Measurements from ENCODE around the gene NAA16.
"Not testable (repeated sequence)": the region's sequence is repeated elsewhere in the genome, so short reads cannot be mapped to it uniquely, and the experiment has no call there.

The NAA16 gene

GRCh38 chr13:41310963-41311405 is at the start of gene NAA16:
Gene NAA16 (plus strand): TSS chr13:41311267. CDS start chr13:41311529, 262 bp downstream.
- Histone ChIP-seq H3K27ac (peak within 1 kb of the TSS; percentile 72), H3K4me3 (peak within 1 kb of the TSS; percentile 98), H3K9ac (ENCODE audit: insufficient read length) (peak within 1 kb of the TSS; percentile 96), H3K36me3 (ENCODE audit: insufficient read depth, low read length) (no peaks in the 10 kb centered on the region), H3K9me3 (ENCODE audit: low read depth, low read length) (no peaks in the 10 kb centered on the region)
- DNase-seq (ENCODE audit: low read depth, low spot score), result peak; percentile 58
- TF ChIP-seq EZH2 (IDR thresholded peaks at IDR 0.05) (no peak), FOXP2 (optimal IDR thresholded peaks at IDR 0.05; ENCODE audit: control extremely low read depth, extremely low read length, insufficient read depth) (no peak), POLR2AphosphoS5 (IDR thresholded peaks at IDR 0.05; ENCODE audit: borderline replicate concordance, low read depth, low read length) (peak; percentile 95)

GRCh38 chr13:41263261-41263971 is 47.7 kb upstream of the NAA16 start, which contains the start of gene MTRF1:
Gene MTRF1 (minus strand): TSS chr13:41263576. CDS start chr13:41260907, 2,669 bp downstream.
- no peak for TF ChIP-seq EZH2 (IDR thresholded peaks at IDR 0.05)
- no peak for TF ChIP-seq FOXP2 (optimal IDR thresholded peaks at IDR 0.05; ENCODE audit: control extremely low read depth, extremely low read length, insufficient read depth)
- peak; percentile 67; the same call in 1 of the 2 replicates for TF ChIP-seq POLR2AphosphoS5 (IDR thresholded peaks at IDR 0.05; ENCODE audit: borderline replicate concordance, low read depth, low read length)
- peak; percentile 57 for DNase-seq (ENCODE audit: low read depth, low spot score)
- H3K9me3 ChIP-seq (ENCODE audit: low read depth, low read length), result peaks cover 5% of the 10 kb centered on the region; the same call in 1 of the 2 replicates
- peaks cover 22% of the 10 kb centered on the region for H3K36me3 ChIP-seq (ENCODE audit: insufficient read depth, low read length)
- peak within 1 kb of the TSS; percentile 99 for H3K4me3 ChIP-seq
- H3K27ac ChIP-seq, result peak within 1 kb of the TSS; percentile 74
- peak within 1 kb of the TSS; percentile 88 for H3K9ac ChIP-seq (ENCODE audit: insufficient read length)

- H3K36me3 ChIP-seq (ENCODE audit: insufficient read depth, low read length), result no peaks in the 10 kb centered on the region
- no peak overlapping the region for H3K27ac ChIP-seq
- peaks cover 7% of the 10 kb centered on the region; the same call in 1 of the 2 replicates for H3K9me3 ChIP-seq (ENCODE audit: low read depth, low read length)
- TF ChIP-seq POLR2AphosphoS5 (IDR thresholded peaks at IDR 0.05; ENCODE audit: borderline replicate concordance, low read depth, low read length), result no peak
- no peak for TF ChIP-seq FOXP2 (optimal IDR thresholded peaks at IDR 0.05; ENCODE audit: control extremely low read depth, extremely low read length, insufficient read depth)
- no peak for TF ChIP-seq EZH2 (IDR thresholded peaks at IDR 0.05)
- DNase-seq (ENCODE audit: low read depth, low spot score), result no peak
- no peak overlapping the region for H3K4me3 ChIP-seq
- no peak overlapping the region for H3K9ac ChIP-seq (ENCODE audit: insufficient read length)
Observed at GRCh38 chr13:41267106-41267505, 44.0 kb upstream of the NAA16 start.

GRCh38 chr13:41268764-41269163 is 42.3 kb upstream of the NAA16 start:
- Histone ChIP-seq H3K4me3 (no peak overlapping the region), H3K27ac (no peak overlapping the region), H3K9ac (ENCODE audit: insufficient read length) (no peak overlapping the region), H3K36me3 (ENCODE audit: insufficient read depth, low read length) (no peaks in the 10 kb centered on the region), H3K9me3 (ENCODE audit: low read depth, low read length) (peaks cover 7% of the 10 kb centered on the region; the same call in 1 of the 2 replicates)
- no peak for DNase-seq (ENCODE audit: low read depth, low spot score)
- TF ChIP-seq POLR2AphosphoS5 (IDR thresholded peaks at IDR 0.05; ENCODE audit: borderline replicate concordance, low read depth, low read length) (no peak), EZH2 (IDR thresholded peaks at IDR 0.05) (no peak), FOXP2 (optimal IDR thresholded peaks at IDR 0.05; ENCODE audit: control extremely low read depth, extremely low read length, insufficient read depth) (no peak)

- H3K27ac ChIP-seq, result no peak overlapping the region
- TF ChIP-seq EZH2 (IDR thresholded peaks at IDR 0.05) (no peak), POLR2AphosphoS5 (IDR thresholded peaks at IDR 0.05; ENCODE audit: borderline replicate concordance, low read depth, low read length) (no peak), FOXP2 (optimal IDR thresholded peaks at IDR 0.05; ENCODE audit: control extremely low read depth, extremely low read length, insufficient read depth) (no peak)
- H3K9me3 ChIP-seq (ENCODE audit: low read depth, low read length), result peaks cover 7% of the 10 kb centered on the region; the same call in 1 of the 2 replicates
- no peak overlapping the region for H3K9ac ChIP-seq (ENCODE audit: insufficient read length)
- no peaks in the 10 kb centered on the region for H3K36me3 ChIP-seq (ENCODE audit: insufficient read depth, low read length)
- no peak overlapping the region for H3K4me3 ChIP-seq
- DNase-seq (ENCODE audit: low read depth, low spot score), result no peak
Observed at GRCh38 chr13:41271456-41272285, 39.4 kb upstream of the NAA16 start.

- Histone ChIP-seq H3K9ac (ENCODE audit: insufficient read length) (no peak overlapping the region), H3K9me3 (ENCODE audit: low read depth, low read length) (no peaks in the 10 kb centered on the region), H3K27ac (no peak overlapping the region), H3K36me3 (ENCODE audit: insufficient read depth, low read length) (no peaks in the 10 kb centered on the region), H3K4me3 (no peak overlapping the region)
- DNase-seq (ENCODE audit: low read depth, low spot score), result no peak
- TF ChIP-seq FOXP2 (optimal IDR thresholded peaks at IDR 0.05; ENCODE audit: control extremely low read depth, extremely low read length, insufficient read depth), result no peak
- TF ChIP-seq EZH2 (IDR thresholded peaks at IDR 0.05), result no peak
- no peak for TF ChIP-seq POLR2AphosphoS5 (IDR thresholded peaks at IDR 0.05; ENCODE audit: borderline replicate concordance, low read depth, low read length)
Observed at GRCh38 chr13:41273831-41274441, 37.1 kb upstream of the NAA16 start.

- H3K9ac ChIP-seq (ENCODE audit: insufficient read length), result no peak overlapping the region
- no peak for DNase-seq (ENCODE audit: low read depth, low spot score)
- H3K27ac ChIP-seq, result no peak overlapping the region
- no peaks in the 10 kb centered on the region for H3K9me3 ChIP-seq (ENCODE audit: low read depth, low read length)
- no peak overlapping the region for H3K4me3 ChIP-seq
- no peaks in the 10 kb centered on the region for H3K36me3 ChIP-seq (ENCODE audit: insufficient read depth, low read length)
- TF ChIP-seq EZH2 (IDR thresholded peaks at IDR 0.05) (no peak), FOXP2 (optimal IDR thresholded peaks at IDR 0.05; ENCODE audit: control extremely low read depth, extremely low read length, insufficient read depth) (no peak), POLR2AphosphoS5 (IDR thresholded peaks at IDR 0.05; ENCODE audit: borderline replicate concordance, low read depth, low read length) (no peak)
Observed at GRCh38 chr13:41274881-41275280, 36.2 kb upstream of the NAA16 start.

GRCh38 chr13:41276824-41277223 is 34.2 kb upstream of the NAA16 start:
- Histone ChIP-seq H3K9ac (ENCODE audit: insufficient read length) (no peak overlapping the region), H3K27ac (no peak overlapping the region), H3K4me3 (no peak overlapping the region), H3K36me3 (ENCODE audit: insufficient read depth, low read length) (no peaks in the 10 kb centered on the region), H3K9me3 (ENCODE audit: low read depth, low read length) (no peaks in the 10 kb centered on the region)
- DNase-seq (ENCODE audit: low read depth, low spot score), result no peak
- TF ChIP-seq POLR2AphosphoS5 (IDR thresholded peaks at IDR 0.05; ENCODE audit: borderline replicate concordance, low read depth, low read length) (no peak), EZH2 (IDR thresholded peaks at IDR 0.05) (no peak), FOXP2 (optimal IDR thresholded peaks at IDR 0.05; ENCODE audit: control extremely low read depth, extremely low read length, insufficient read depth) (no peak)

GRCh38 chr13:41279156-41279555 is 31.9 kb upstream of the NAA16 start:
- H3K4me3 ChIP-seq; H3K36me3 ChIP-seq (ENCODE audit: insufficient read depth, low read length); H3K27ac ChIP-seq; H3K9me3 ChIP-seq (ENCODE audit: low read depth, low read length); H3K9ac ChIP-seq (ENCODE audit: insufficient read length); DNase-seq (ENCODE audit: low read depth, low spot score): not testable (repeated sequence)
